AG08395 (cell line): ENCODE results near the gene INPP5A.

Source experiments
- DNase-seq: peaks from one replicate; pipeline ENCODE4 v3.0.0; 2012; ENCODE audit warnings: mixed read lengths, low spot score

INPP5A gene

GRCh38 chr10:132646443-132647097 lies 109.0 kb downstream of the INPP5A start:
- DNase-seq = no peak

- no peak for DNase-seq
Measured at GRCh38 chr10:132647424-132647823, 109.8 kb downstream of the INPP5A start.

- no peak for DNase-seq
Measured at GRCh38 chr10:132648072-132648850, 110.7 kb downstream of the INPP5A start.

GRCh38 chr10:132648851-132649528 lies 111.4 kb downstream of the INPP5A start:
- no peak for DNase-seq

- DNase-seq = no peak
Measured at GRCh38 chr10:132649651-132650360, 112.2 kb downstream of the INPP5A start.

- DNase-seq = no peak
Measured at GRCh38 chr10:132650611-132651250, 113.1 kb downstream of the INPP5A start.

- no peak for DNase-seq
Measured at GRCh38 chr10:132651511-132652029, 114.0 kb downstream of the INPP5A start.

- no peak for DNase-seq
Measured at GRCh38 chr10:132652446-132652845, 114.9 kb downstream of the INPP5A start.

- DNase-seq = no peak
Measured at GRCh38 chr10:132652936-132653590, 115.5 kb downstream of the INPP5A start.

GRCh38 chr10:132653721-132654120 lies 116.1 kb downstream of the INPP5A start:
- no peak for DNase-seq

- DNase-seq = no peak
Measured at GRCh38 chr10:132654121-132654571, 116.6 kb downstream of the INPP5A start.

GRCh38 chr10:132654708-132655661 lies 117.4 kb downstream of the INPP5A start:
- peak; percentile 87 for DNase-seq

- DNase-seq = no peak
Measured at GRCh38 chr10:132655735-132656134, 118.1 kb downstream of the INPP5A start.

- no peak for DNase-seq
Measured at GRCh38 chr10:132656283-132657126, 118.9 kb downstream of the INPP5A start.

GRCh38 chr10:132657127-132657706 lies 119.6 kb downstream of the INPP5A start:
- DNase-seq = no peak

GRCh38 chr10:132657748-132658147 lies 120.2 kb downstream of the INPP5A start:
- DNase-seq = no peak

GRCh38 chr10:132658546-132659205 lies 121.1 kb downstream of the INPP5A start:
- no peak for DNase-seq
